K562 (cell line): ENCODE results near the gene MMP15. TPM values are rescaled to one million over a fixed set of nuclear protein-coding genes. Genes with fewer than 3 reads are reported as not detected.

Experiments used
- ATAC-seq: fragments of 200-7000 bp; cut with Tn5 transposase; 3 replicates; pipeline ENCODE4 v1.9.1; 2020; ENCODE audit warnings: moderate library complexity
- BruUV-seq: library from RNA; stranded (reverse); fragments of 400-500 nt; replicated peaks from 2 replicates; lab custom pipeline; 2021; lab: Mats Ljungman, UMichigan
- CTCF ChIA-PET: fragments of 300-600 bp; formaldehyde crosslinking; extraction: SDS; loops from one replicate; lab custom pipeline; 2021; ENCODE audit warnings: low intra/inter-chr PET ratio; lab: Yijun Ruan, JAX
- POLR2A ChIA-PET: fragments of 300-600, 350-650 bp; sonication (Branson Sonifier 250); formaldehyde crosslinking; extraction: SDS; loops from one replicate; lab custom pipeline; 2021; ENCODE audit warnings: antibody characterized with exemption, inconsistent platforms; lab: Yijun Ruan, JAX
- DNase-seq, 4 experiments: peaks; one replicate each; pipeline versions ENCODE4 v3.0.0 to v3.0.0-alpha.2; 2011 to 2018; ENCODE audit warnings: low spot score in 3 of 4, mixed read lengths in 3 of 4; ENCODE audit errors: extremely low read depth in 1 of 4
- FAIRE-seq: peaks from 2 replicates; lab custom pipeline; 2011; peaks lifted over from hg19 to GRCh38; lab: Jason Lieb, UNC
- H2AFZ ChIP-seq: 2 replicates; pipeline ENCODE4 v1.6.0; 2011; ENCODE audit warnings: low read depth, low read length, control low read depth, inconsistent platforms
- H3K27ac ChIP-seq: fragments of 200-600 bp; 3 replicates; pipeline ENCODE4 v1.8.0; 2011; ENCODE audit warnings: low read depth, mild to moderate bottlenecking, control low read depth, inconsistent platforms, low read length, moderate library complexity, mixed read lengths; ENCODE audit errors: extremely low read depth
- H3K27me3 ChIP-seq, 2 experiments: fragments of 300-600 bp in 1 of 2; 2 replicates in 1 of 2; 3 replicates in 1 of 2; pipeline versions ENCODE4 v1.6.0 to v1.8.0; 2011; ENCODE audit warnings: inconsistent platforms in 2 of 2, low read length in 2 of 2, mild to moderate bottlenecking in 1 of 2, mixed read lengths in 1 of 2, moderate library complexity in 1 of 2; ENCODE audit not compliant: control insufficient read depth in 2 of 2, insufficient read depth in 2 of 2
- H3K36me3 ChIP-seq: fragments of 300-600 bp; 3 replicates; pipeline ENCODE4 v1.8.0; 2011; ENCODE audit warnings: mild to moderate bottlenecking, low read length, inconsistent platforms; ENCODE audit not compliant: control insufficient read depth, insufficient read depth
- H3K4me1 ChIP-seq, 2 experiments: fragments of 200-600 bp in 1 of 2; replicated peaks in 1 of 2; 2 replicates in 1 of 2; 3 replicates in 1 of 2; pipeline versions ENCODE4 v1.5.1 to v1.8.0; 2011; ENCODE audit warnings: inconsistent platforms in 2 of 2, low read length in 2 of 2, mild to moderate bottlenecking in 1 of 2, mixed read lengths in 1 of 2, moderate library complexity in 1 of 2; ENCODE audit not compliant: control insufficient read depth in 2 of 2, insufficient read depth in 2 of 2
- H3K4me2 ChIP-seq: 2 replicates; pipeline ENCODE4 v1.6.1; 2011; ENCODE audit warnings: low read length, control low read depth, inconsistent platforms, mixed read lengths; ENCODE audit not compliant: insufficient read depth
- H3K4me3 ChIP-seq: fragments of 200-600 bp; sonication (generic), shearing (Covaris generic); 2 replicates; pipeline ENCODE4 v1.5.1; 2016; ENCODE audit warnings: control low read depth, inconsistent platforms
- H3K79me2 ChIP-seq: fragments of 200-600 bp; 3 replicates; pipeline ENCODE4 v1.8.0; 2011; ENCODE audit warnings: low read length, inconsistent platforms; ENCODE audit not compliant: control insufficient read depth, insufficient read depth
- H3K9ac ChIP-seq, 2 experiments: 2 replicates each; pipeline versions ENCODE4 v1.6.0 to v1.6.1; 2011; ENCODE audit warnings: low read depth in 2 of 2, low read length in 2 of 2, control low read depth in 1 of 2, inconsistent platforms in 1 of 2, mild to moderate bottlenecking in 1 of 2, mixed read lengths in 1 of 2; ENCODE audit not compliant: insufficient read depth in 1 of 2
- H3K9me1 ChIP-seq: one replicate; pipeline ENCODE4 v1.6.0; 2011; ENCODE audit warnings: inconsistent platforms, mild to moderate bottlenecking, low read length, moderate library complexity; ENCODE audit not compliant: control insufficient read depth, insufficient read depth
- H3K9me3 ChIP-seq: replicated peaks from 2 replicates; pipeline ENCODE4 v1.5.1; 2011; ENCODE audit warnings: low read depth, low read length, inconsistent platforms; ENCODE audit not compliant: control insufficient read depth, insufficient read depth
- H4K20me1 ChIP-seq: replicated peaks from 2 replicates; pipeline ENCODE4 v1.6.1; 2011; ENCODE audit warnings: low read length, inconsistent platforms, mixed read lengths; ENCODE audit not compliant: control insufficient read depth, insufficient read depth
- ARID3A ChIP-seq: IDR thresholded peaks from 2 replicates; pipeline ENCODE4 v1.6.1; 2012; ENCODE audit warnings: low read depth, low read length, improper control_type of control experiment, borderline replicate concordance
- KLF1 ChIP-seq: fragments of 450-650 bp; IDR thresholded peaks from 2 replicates; pipeline ENCODE4 v1.6.1; 2016; ENCODE audit warnings: missing genetic modification characterization, missing compliant biosample characterization
- RBM14 ChIP-seq: fragments of 200-400 bp; formaldehyde crosslinking; IDR thresholded peaks from 2 replicates; pipeline ENCODE4 v1.6.1; 2018; ENCODE audit warnings: low read depth, mild to moderate bottlenecking, low read length, moderate library complexity, borderline replicate concordance; ENCODE audit not compliant: insufficient read depth
- SOX6 ChIP-seq: fragments of 450-650 bp; IDR thresholded peaks from 2 replicates; pipeline ENCODE4 v1.6.1; 2014; ENCODE audit warnings: mild to moderate bottlenecking
- STAT5A ChIP-seq: IDR thresholded peaks from 2 replicates; pipeline ENCODE4 v1.6.1; 2012; ENCODE audit warnings: low read length, inconsistent platforms, borderline replicate concordance
- TGIF2 ChIP-seq: sonication (generic); formaldehyde crosslinking; IDR thresholded peaks from 2 replicates; pipeline ENCODE4 v1.8.1; 2022; ENCODE audit warnings: mild to moderate bottlenecking, missing genetic modification reagents, moderate library complexity
- ZNF232 ChIP-seq: sonication (generic); formaldehyde crosslinking; IDR thresholded peaks from 2 replicates; pipeline ENCODE4 v1.8.0; 2022; ENCODE audit warnings: mild to moderate bottlenecking, missing genetic modification reagents
- ZSCAN29 ChIP-seq: fragments of 450-650 bp; IDR thresholded peaks from 2 replicates; pipeline ENCODE4 v1.6.1; 2017
- WGBS: fragments of 100-300 bp; shearing (Covaris generic); methylation state at CpG from one replicate; pipeline ENCODE4 v1.1.6; 2016; ENCODE audit warnings: low coverage, mixed read lengths; ENCODE audit not compliant: insufficient coverage; ENCODE audit errors: missing lambda C conversion rate; 5-methylcytosine and 5-hydroxymethylcytosine counted together
- in situ Hi-C: fragments of 300-500 bp; cut with MboI; formaldehyde crosslinking; loops from 4 replicates; pipeline ENCODE4 v1.15.0; 2018; ENCODE audit warnings: inconsistent platforms, mixed read lengths
- intact Hi-C: fragments of 100-400 bp; cut with micrococcal nuclease; formaldehyde crosslinking; loops from 2 replicates; pipeline ENCODE4 v1.14.2; 2022
- polyA plus RNA-seq, 8 experiments: library from polyadenylated mRNA; depleted of rRNA in 4 of 8; stranded (reverse) in 5 of 8; unstranded in 3 of 8; fragments of >200 nt; fragmentation: Nextera tagmentation in 2 of 8; fragmentation: Illumina TruSeq in 1 of 8; extraction: Ambion mirVana in 2 of 8; extraction: Trizol in 1 of 8; gene quantifications; 2 replicates each; pipeline versions ENCODE4 v1.2.1 to v1.2.3, GENCODE V29; 2011 to 2014; ENCODE audit warnings: inconsistent platforms in 1 of 8, missing spikeins in 1 of 8
- total RNA-seq, 7 experiments: library from RNA; depleted of rRNA in 6 of 7; stranded (reverse); fragments of >200 nt in 6 of 7; fragmentation: Illumina TruSeq in 2 of 7; extraction: Trizol in 2 of 7; gene quantifications; 2 replicates each; pipeline versions ENCODE4 v1.2.1 to v1.2.3, GENCODE V29; 2011 to 2021; ENCODE audit warnings: low replicate concordance in 1 of 7

Gene MMP15
- total and polyA plus RNA-seq, 9 of the 15 experiments (the other 6 are each of a cell fraction or from before 2014, with no cell fraction given): 0.01 to 20.4 (median 5.5) TPM

GRCh38 chr16:58057121-58057520 lies 31.6 kb downstream of the MMP15 start (continued):
- TF ChIP-seq ARID3A: no peak
- TF ChIP-seq ZSCAN29: no peak
- TF ChIP-seq ZNF232 (CRISPR knock-in tag): no peak
- no peak for TF ChIP-seq SOX6
- TF ChIP-seq RBM14: no peak
- no peak for TF ChIP-seq TGIF2 (CRISPR knock-in tag)

GRCh38 chr16:58057784-58058183 lies 32.2 kb downstream of the MMP15 start:
- POLR2A ChIA-PET: interaction anchor here (1.3 kb wide), 1 partner anchor 26 kb away, joined by 4 read pairs; no protein-coding TSS in a partner anchor
- no peaks in the 10 kb centered on the region for H3K9me3 ChIP-seq
- no peak overlapping the region for H3K4me3 ChIP-seq
- DNase-seq: no peak
- H3K4me1 ChIP-seq: peaks cover 0 to 4% of the 10 kb centered on the region in 2 experiments; a peak in 2 of 5 replicates
- no peaks in the 10 kb centered on the region for H3K9me1 ChIP-seq
- H3K27me3 ChIP-seq: peaks cover 13 to 18% of the 10 kb centered on the region in 2 experiments; a peak in 3 of 5 replicates
- H3K36me3 ChIP-seq: no peaks in the 10 kb centered on the region
- no peak for TF ChIP-seq STAT5A
- no peak for TF ChIP-seq KLF1 (tag)
- CTCF ChIA-PET: no interaction called here
- H2AFZ ChIP-seq: no peak overlapping the region
- in situ Hi-C loops (no loop called here), intact Hi-C loops (no loop called here)
- FAIRE-seq: no peak
- no peak overlapping the region for H3K9ac ChIP-seq
- no peak for ATAC-seq
- no TSS peak for BruUV-seq
- H4K20me1 ChIP-seq: no peaks in the 10 kb centered on the region; the same call in 1 of the 2 replicates
- H3K27ac ChIP-seq: no peak overlapping the region
- 4% methylated on average over 3 of the region's 3 CpGs for WGBS
- no peak overlapping the region for H3K4me2 ChIP-seq
- no peaks in the 10 kb centered on the region for H3K79me2 ChIP-seq
